ENCODE measurements around the gene ZBED5.

GRCh38 chr11:10902301-10903063 is 44.6 kb upstream of the ZBED5 start:
- TF ChIP-seq CTCF (conservative IDR thresholded peaks at IDR 0.05) (no peak), EZH2 (IDR thresholded peaks at IDR 0.05; ENCODE audit: low read depth) (no peak)

All from PC-9 (cell line).